ENCODE results near the gene MTRFR.

Gene MTRFR

DNA sequence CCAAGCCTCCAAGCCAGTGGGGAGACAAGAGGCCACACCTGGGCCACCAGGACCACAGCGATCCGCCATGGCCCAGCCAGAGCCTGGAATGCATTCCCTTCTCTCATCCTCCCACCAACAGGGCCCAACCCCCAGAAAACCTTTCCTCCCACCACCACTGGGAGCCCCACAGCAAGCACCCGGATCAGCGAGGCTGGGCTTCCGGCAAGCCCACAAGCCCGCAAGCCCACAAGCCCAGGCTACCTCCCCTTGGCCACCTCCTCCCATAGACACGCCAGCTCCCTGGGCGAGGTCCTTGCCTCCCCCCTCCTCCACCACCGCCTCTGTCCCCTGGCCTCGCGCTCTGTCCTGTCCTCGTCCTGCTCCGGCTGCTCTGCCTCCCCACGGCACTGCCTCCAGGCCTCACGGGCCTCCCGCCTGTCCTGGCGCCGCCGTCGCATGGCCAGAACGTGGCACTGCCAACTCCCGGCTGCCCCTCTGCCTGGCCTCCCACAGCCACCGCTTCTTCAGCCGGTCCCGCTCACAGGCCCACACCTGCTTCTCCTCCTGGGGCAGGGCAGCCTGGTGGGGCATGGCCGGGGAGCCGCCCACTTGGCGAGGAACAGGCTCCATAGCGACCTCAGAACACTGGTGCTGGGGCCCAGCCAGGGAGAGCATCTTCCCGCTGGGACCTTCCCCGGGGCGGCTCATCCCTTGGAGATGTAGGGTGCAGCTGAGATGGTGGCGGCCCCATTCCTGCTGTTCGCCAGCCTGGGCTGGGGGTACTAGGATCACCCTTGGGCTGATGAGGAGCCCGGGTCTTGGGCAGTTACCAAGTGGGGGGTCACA lies 32.8 kb downstream of the MTRFR start:
- no peaks in the 10 kb centered on the region for H3K9me2 ChIP-seq (replicated peaks; ENCODE audit: insufficient read depth, low read length)
- H4K20me1 ChIP-seq (ENCODE audit: insufficient read depth, low read length) = no peaks in the 10 kb centered on the region
- H3K4me2 ChIP-seq (ENCODE audit: low read depth, low read length) = no peak overlapping the region
- no peak overlapping the region for H3K4me3 ChIP-seq (ENCODE audit: low read length)
- no peaks in the 10 kb centered on the region for H3K27me3 ChIP-seq (replicated peaks; ENCODE audit: insufficient read depth, low read length)
- H3K36me3 ChIP-seq (replicated peaks; ENCODE audit: insufficient read depth, low read length) = no peaks in the 10 kb centered on the region
- H3F3A ChIP-seq (ENCODE audit: insufficient read depth, low read length) = no peaks in the 10 kb centered on the region
- no peak overlapping the region for H3K27ac ChIP-seq (ENCODE audit: low read length)
- DNase-seq = no peak
- no peaks in the 10 kb centered on the region for H3K79me2 ChIP-seq (ENCODE audit: low read length)
- no peak overlapping the region for H2AFZ ChIP-seq (ENCODE audit: low read length)
- no peak overlapping the region for H3K9ac ChIP-seq (ENCODE audit: low read length)
- TF ChIP-seq CTCF (IDR thresholded peaks at IDR 0.05; ENCODE audit: low read length) (no peak), EZH2phosphoT487 (IDR thresholded peaks at IDR 0.05; ENCODE audit: low read length) (no peak), EZH2 (optimal IDR thresholded peaks at IDR 0.05; ENCODE audit: low read depth, low read length) (no peak)
- no peaks in the 10 kb centered on the region for H3K9me3 ChIP-seq (replicated peaks; ENCODE audit: insufficient read depth, low read length)
- H3K4me1 ChIP-seq (ENCODE audit: low read length) = no peaks in the 10 kb centered on the region

DNA sequence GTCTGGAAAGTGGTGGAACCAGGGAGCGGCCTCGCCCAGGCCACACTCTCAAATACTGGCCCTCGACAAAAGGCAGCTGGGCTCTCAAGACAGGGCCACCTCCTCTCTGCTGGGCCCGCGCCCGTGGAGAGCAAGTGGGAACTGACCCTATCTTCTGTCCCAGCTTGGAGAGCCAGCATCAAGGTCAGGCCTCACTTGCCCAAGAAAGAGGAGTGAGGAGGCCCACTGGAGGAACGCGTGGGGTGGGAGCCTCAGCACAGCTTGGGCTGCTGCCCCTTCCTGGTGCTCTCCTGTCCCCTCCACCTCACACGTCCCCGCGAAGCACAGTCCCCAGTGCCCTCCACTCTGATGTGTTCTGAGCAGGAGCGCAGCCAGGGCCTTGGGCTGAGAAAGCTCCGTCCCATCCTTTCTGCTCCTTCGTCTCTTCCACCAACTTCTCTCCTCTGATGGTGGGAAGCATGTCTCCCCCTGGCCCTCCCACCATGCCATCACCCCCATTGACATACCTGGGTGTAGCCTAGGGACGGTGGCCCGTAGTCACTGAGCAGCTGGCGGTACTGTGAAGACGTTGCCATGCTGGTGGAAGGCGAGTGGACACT lies 33.5 kb downstream of the MTRFR start:
- H4K20me1 ChIP-seq (ENCODE audit: insufficient read depth, low read length) = no peaks in the 10 kb centered on the region
- H3K9me2 ChIP-seq (replicated peaks; ENCODE audit: insufficient read depth, low read length) = no peaks in the 10 kb centered on the region
- H3K4me1 ChIP-seq (ENCODE audit: low read length) = no peaks in the 10 kb centered on the region
- no peak overlapping the region for H3K4me3 ChIP-seq (ENCODE audit: low read length)
- H3K27me3 ChIP-seq (replicated peaks; ENCODE audit: insufficient read depth, low read length) = no peaks in the 10 kb centered on the region
- H3K9me3 ChIP-seq (replicated peaks; ENCODE audit: insufficient read depth, low read length) = no peaks in the 10 kb centered on the region
- no peak overlapping the region for H3K9ac ChIP-seq (ENCODE audit: low read length)
- H3K36me3 ChIP-seq (replicated peaks; ENCODE audit: insufficient read depth, low read length) = no peaks in the 10 kb centered on the region
- H2AFZ ChIP-seq (ENCODE audit: low read length) = no peak overlapping the region
- no peaks in the 10 kb centered on the region for H3K79me2 ChIP-seq (ENCODE audit: low read length)
- H3K27ac ChIP-seq (ENCODE audit: low read length) = no peak overlapping the region
- TF ChIP-seq EZH2 (optimal IDR thresholded peaks at IDR 0.05; ENCODE audit: low read depth, low read length) = no peak
- TF ChIP-seq CTCF (IDR thresholded peaks at IDR 0.05; ENCODE audit: low read length) = no peak
- TF ChIP-seq EZH2phosphoT487 (IDR thresholded peaks at IDR 0.05; ENCODE audit: low read length) = no peak
- no peak overlapping the region for H3K4me2 ChIP-seq (ENCODE audit: low read depth, low read length)
- DNase-seq = no peak
- no peaks in the 10 kb centered on the region for H3F3A ChIP-seq (ENCODE audit: insufficient read depth, low read length)

DNA sequence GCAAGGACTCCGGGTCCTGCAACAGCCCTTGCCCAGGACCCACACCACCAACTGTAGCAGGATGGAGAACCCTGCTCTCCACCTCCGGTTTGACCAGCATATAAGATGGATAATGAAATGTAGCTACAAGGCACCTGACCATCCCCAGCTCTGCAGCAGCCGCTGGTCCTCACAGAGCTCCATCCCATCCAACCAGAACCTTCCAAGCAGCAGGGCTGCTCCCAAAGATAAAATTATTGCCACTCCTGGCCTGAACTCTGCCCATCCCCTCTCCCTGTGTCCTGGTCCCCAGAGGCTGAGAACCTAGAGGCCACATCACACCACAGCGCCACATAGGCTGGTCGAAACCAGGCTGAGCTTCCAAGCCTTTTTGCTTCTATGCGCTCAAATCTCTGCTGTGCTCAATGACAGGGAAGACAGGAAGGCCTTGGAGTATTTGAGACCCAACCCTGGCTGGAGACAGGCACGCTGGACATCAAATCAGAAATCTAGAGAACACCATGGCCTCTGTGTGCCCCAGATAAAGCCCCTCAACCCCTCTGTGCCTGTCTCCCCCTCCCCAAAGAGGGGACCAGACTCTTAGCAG lies 34.2 kb downstream of the MTRFR start:
- Histone ChIP-seq H3K9me2 (replicated peaks; ENCODE audit: insufficient read depth, low read length) (no peaks in the 10 kb centered on the region), H3K9me3 (replicated peaks; ENCODE audit: insufficient read depth, low read length) (no peaks in the 10 kb centered on the region), H3K27ac (ENCODE audit: low read length) (no peak overlapping the region), H3K4me2 (ENCODE audit: low read depth, low read length) (no peak overlapping the region), H3K79me2 (ENCODE audit: low read length) (no peaks in the 10 kb centered on the region), H3K9ac (ENCODE audit: low read length) (no peak overlapping the region), H2AFZ (ENCODE audit: low read length) (no peak overlapping the region), H4K20me1 (ENCODE audit: insufficient read depth, low read length) (no peaks in the 10 kb centered on the region), H3K36me3 (replicated peaks; ENCODE audit: insufficient read depth, low read length) (no peaks in the 10 kb centered on the region), H3K4me1 (ENCODE audit: low read length) (no peaks in the 10 kb centered on the region), H3F3A (ENCODE audit: insufficient read depth, low read length) (no peaks in the 10 kb centered on the region), H3K27me3 (replicated peaks; ENCODE audit: insufficient read depth, low read length) (no peaks in the 10 kb centered on the region), H3K4me3 (ENCODE audit: low read length) (no peak overlapping the region)
- TF ChIP-seq EZH2phosphoT487 (IDR thresholded peaks at IDR 0.05; ENCODE audit: low read length) = no peak
- TF ChIP-seq CTCF (IDR thresholded peaks at IDR 0.05; ENCODE audit: low read length) = no peak
- TF ChIP-seq EZH2 (optimal IDR thresholded peaks at IDR 0.05; ENCODE audit: low read depth, low read length) = no peak
- no peak for DNase-seq
